Gastroesophageal sphincter (tissue), 3 donors: ENCODE measurements around the gene PARD3B.

Source experiments
- CTCF ChIP-seq, 4 experiments: fragments of 200-600 bp in 2 of 4; fragments of 450-650 bp in 2 of 4; sonication (generic) in 1 of 4; IDR thresholded peaks; one replicate each; pipeline ENCODE4 v1.5.1; 2017 to 2019; ENCODE audit warnings: antibody characterized with exemption in 4 of 4, mild to moderate bottlenecking in 2 of 4, moderate library complexity in 2 of 4
- EP300 ChIP-seq: sonication (generic); formaldehyde crosslinking; IDR thresholded peaks from one replicate; pipeline ENCODE4 v1.6.1; 2017; ENCODE audit warnings: antibody characterized with exemption, mild to moderate bottlenecking
- POLR2A ChIP-seq, 2 donors: fragments of 450-650 bp; IDR thresholded peaks; one replicate each; pipeline ENCODE4 v1.6.1; 2017; ENCODE audit warnings: antibody characterized with exemption in 2 of 2, mild to moderate bottlenecking in 2 of 2, moderate library complexity in 1 of 2

DNA sequence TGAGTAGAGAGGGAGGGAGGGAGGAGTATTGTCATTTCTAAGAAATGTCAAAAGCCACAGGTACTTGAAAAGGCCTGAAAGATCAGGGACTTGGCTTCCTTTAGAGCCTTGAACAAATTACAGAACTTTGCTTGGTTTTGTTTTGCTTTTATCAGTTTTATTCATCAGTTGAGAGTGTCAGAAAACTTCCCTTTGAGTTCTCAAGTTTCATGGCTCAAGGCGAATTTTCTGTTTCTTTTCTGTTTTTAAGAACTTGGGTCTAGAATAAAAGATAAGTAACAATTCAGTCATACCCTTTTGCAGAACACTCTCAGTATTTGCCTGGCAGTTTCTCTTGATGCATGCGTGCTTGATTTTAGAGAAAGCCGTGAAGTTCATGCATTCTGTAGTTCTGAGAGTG lies 531.9 kb downstream of the PARD3B start:
- TF ChIP-seq CTCF (IDR thresholded peaks at IDR 0.05): no peak
- TF ChIP-seq POLR2A (IDR thresholded peaks at IDR 0.05): no peak
- no peak for TF ChIP-seq EP300
